NCI-H526 (cell line): ENCODE results near the gene BCL3.
"Not testable (repeated sequence)": the region's sequence is repeated elsewhere in the genome, so short reads cannot be mapped to it uniquely, and the experiment has no call there.

ENCODE experiments used
- DNase-seq, 2 experiments: peaks; one replicate each; lab custom pipeline; 2025; lab: John Stamatoyannopoulos, UW

The BCL3 gene

DNA sequence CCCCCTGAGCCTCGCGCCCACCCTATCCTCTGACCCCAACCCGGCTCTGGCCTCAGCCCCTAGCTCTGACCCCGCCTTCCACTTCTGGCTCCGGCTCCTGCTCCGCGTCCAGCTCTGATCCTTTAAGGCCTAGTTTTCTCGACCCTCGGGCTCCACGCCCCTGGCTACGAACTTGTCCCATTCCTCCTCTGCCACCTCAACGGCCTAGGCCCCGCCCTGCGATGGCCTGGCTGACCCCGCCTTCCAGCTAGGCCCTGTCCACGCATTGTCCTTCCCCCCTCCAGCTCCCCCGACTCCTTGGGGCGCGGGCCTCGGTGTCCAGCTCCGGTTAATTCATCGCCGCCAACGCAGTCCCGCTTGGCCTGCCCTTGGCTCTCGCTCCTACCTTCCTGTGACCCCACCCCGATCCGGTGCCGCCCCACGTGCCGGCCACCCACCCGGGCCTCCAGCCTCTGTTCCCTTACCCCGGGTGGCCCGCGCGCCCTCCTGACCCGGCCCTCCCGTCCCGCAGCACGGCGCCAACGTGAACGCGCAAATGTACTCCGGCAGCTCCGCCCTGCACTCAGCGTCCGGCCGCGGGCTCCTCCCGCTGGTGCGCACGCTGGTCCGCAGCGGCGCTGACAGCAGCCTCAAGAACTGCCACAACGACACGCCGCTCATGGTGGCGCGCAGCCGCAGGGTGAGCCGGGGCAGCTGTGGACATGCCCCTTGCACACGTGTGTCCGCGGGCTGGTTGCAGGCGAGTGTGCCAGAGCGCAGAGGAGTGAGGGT lies 9.4 kb downstream of the BCL3 start:
- DNase-seq = peak; percentile 18 to 87

DNA sequence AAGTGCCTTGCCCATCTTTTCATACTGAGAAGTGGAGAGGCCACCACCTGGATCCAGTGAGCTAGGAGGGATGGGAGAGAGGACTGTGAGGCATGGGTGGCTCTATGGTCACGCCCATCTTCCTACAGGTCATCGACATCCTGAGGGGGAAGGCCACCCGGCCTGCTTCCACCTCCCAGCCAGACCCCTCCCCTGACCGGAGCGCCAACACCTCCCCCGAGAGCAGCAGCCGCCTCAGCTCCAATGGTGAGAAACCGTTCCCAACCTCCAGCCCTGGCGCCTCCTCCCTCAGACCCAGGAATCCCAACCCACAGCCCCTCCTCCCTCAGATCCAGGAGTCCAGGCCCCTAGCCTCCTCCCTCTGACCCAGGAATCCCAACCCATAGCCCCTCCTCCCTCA lies 10.1 kb downstream of the BCL3 start:
- no peak for DNase-seq

- no peak for DNase-seq
Observed at GRCh38 chr19:44759083-44759804, 10.7 kb downstream of the BCL3 start.

GRCh38 chr19:44762038-44762437 lies 13.5 kb downstream of the BCL3 start:
- no peak for DNase-seq

- DNase-seq = no peak
Observed at GRCh38 chr19:44765033-44765948, 16.8 kb downstream of the BCL3 start.

DNA sequence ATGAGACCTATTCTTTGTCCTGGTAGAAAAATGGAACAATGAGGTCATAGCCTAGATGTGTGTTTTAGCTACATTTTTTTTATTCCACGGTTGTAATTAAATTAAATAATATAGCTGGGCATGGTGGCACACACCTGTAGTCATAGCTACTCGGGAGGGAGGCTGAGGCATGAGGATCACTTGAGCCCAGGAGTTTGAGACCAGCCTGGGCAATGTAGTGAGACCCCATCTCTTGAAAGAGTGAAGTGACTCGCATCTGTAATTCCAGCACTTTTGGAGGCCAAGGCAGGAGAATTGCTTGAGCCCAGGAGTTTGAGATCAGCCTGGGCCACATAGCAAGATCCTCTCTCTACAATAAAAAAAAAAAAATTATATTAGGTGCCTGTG lies 17.4 kb downstream of the BCL3 start:
- no peak for DNase-seq

DNA sequence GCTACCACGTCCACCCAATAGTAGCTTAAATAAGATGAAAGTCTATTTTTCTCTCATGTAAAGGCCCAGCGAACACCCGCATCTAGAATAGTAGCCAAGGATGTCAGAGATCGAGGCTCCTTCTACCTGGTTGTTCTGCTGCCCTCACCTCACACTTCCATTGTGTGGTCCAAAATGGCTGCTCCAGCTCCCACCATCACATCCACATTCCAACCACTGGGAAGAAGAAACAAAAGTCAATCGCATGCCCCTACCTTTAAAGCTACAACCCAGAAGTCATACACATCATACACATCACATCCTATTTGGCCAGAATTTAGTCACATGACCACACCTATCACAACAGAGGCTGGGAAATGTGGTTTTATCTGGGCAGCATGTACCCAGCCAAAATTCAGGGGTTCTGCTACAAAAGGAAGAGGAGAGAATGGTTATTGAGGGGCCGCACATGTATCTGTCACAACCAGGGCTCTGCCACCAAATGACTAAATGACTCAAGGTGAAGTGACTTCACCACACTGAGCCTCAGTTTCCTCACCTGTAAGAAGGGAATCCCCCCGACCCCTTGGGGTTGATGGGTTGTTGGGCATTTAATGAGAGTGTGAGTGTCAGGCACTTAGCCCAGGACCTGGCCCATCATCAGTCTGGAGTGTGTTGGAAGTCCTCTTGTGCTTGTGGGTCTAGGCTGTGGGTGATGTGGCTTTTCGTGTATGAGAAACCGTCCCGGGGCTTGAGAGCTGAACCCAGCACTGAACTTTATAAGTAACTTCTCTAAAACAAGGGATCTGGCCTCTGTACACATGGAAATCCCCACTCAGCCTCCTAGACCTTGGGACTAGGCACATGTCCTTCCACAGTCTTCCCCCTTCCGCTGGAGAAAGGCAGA lies 19.0 kb downstream of the BCL3 start:
- no peak for DNase-seq

DNA sequence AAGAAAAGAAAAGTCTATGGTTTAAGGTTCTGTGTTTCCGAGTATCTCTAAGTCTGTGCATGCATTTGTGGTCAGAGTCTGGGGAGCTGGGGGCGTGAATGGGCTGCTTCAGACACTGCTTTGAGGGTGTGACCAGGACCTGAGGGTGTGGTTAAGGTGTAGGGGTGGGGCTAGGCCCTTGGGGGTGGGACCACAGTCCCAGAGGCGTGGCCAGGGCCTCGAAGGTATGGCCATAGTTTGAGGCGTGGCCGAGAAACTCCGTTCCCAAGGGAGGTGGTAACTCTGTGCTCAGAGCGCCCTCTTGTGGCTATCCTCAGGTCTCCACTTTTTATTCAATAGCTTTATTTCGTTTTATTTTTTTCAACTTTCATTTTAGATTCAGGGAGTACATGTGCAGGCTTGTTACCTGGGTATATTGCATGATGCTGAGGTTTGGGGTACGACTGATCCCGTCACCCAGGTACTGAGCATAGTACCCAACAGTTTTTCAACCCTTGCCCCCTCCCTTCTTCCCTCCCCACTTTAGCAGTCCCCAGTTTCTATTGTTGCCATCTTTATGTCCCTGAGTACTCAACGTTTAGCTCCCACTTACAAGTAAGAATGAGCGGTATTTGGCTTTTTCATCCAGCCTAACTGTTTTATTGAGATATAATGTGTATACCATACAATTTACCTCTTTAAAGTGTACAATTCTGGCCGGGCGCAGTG lies 22.2 kb downstream of the BCL3 start:
- DNase-seq = peak; percentile 79 to 97

- not testable (repeated sequence) for DNase-seq
Observed at GRCh38 chr19:44772144-44772543, 23.6 kb downstream of the BCL3 start.

DNA sequence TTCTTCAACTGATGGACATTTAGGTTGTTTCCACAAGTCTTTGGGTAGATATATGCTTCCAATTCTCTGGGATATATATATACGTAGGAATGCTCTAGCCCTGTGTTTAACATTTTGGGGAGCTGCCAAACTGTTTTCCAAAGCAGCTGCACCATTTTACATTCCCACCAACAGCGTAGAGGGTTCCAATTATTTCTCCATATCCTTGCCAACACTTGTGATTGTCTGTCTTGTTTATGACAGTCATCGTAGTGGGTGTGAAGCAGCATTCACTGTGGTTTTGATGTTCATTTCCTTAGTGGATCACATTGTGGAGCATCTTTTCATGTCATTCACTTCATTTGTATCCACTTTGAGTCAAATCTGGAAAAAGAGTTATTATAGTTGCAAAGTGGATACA lies 24.5 kb downstream of the BCL3 start:
- DNase-seq = no peak

- no peak for DNase-seq
Observed at GRCh38 chr19:44775676-44776240, 27.2 kb downstream of the BCL3 start.

DNA sequence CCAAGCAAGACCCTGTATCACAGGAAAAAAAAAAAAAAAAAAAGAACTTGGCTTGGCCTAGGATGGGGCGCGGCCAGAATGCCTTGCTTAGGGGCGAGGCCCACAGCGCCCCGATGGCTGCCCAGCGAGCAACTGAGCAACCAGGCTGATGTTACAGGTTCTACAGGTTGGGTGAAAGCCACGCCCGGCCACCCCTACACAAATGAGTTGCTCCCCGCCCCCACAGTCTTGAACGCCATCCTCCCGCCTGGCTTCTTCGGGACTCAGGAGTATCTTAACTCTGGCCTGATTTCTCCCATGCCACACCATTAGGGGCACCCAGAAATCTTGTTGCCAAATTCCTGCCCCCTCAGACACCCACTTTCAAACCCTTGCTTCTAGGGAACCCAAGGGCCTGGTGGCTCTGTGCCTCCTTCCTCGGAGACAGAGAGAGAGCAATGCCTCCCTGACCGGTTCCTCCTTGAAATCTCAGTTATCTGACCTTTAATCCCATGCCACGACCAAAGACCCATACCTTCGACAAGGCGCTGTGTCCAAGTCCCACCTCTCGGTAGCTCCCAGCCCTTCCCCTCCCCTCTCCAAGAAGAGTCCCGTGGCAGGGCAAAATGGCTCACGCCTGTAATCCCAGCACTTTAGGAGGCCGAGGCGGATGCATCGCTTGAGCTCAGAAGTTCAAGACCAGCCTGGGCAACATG lies 28.0 kb downstream of the BCL3 start:
- DNase-seq = peak in 1 of 2 experiments; percentile 17

DNA sequence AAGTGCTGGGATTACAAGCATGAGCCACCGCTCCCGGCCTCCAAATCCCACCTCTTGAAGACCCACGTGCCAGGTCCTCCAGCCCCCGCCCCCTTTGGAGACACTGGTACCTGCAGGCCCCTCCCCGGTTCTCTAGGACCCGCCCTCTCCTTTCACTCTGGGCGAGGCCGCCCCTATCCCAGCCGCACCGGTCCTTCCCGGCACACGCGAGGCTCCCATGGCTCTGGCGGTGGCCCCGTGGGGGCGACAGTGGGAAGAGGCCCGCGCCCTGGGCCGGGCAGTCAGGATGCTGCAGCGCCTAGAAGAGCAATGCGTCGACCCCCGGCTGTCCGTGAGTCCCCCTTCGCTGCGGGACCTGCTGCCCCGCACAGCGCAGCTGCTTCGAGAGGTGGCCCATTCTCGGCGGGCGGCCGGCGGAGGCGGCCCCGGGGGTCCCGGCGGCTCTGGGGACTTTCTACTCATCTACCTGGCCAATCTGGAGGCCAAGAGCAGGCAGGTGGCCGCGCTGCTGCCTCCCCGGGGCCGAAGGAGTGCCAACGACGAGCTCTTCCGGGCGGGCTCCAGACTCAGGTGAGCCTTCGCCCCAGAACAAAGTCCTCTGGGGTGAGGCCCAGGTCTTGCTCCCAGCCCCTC lies 29.3 kb downstream of the BCL3 start, which contains the start of gene CBLC:
Gene CBLC, plus strand, starts transcription at position 176 of the 633 bp plus-strand sequence. Its CDS starts 42 bp downstream, at position 218.
- DNase-seq = peak; percentile 87 to 96

- DNase-seq = no peak
Observed at GRCh38 chr19:44779150-44779549, 30.6 kb downstream of the BCL3 start.

GRCh38 chr19:44781694-44782093 lies 33.2 kb downstream of the BCL3 start:
- DNase-seq = not testable (repeated sequence)

- DNase-seq = no peak
Observed at GRCh38 chr19:44782729-44783128, 34.2 kb downstream of the BCL3 start.

- no peak for DNase-seq
Observed at GRCh38 chr19:44783545-44783944, 35.0 kb downstream of the BCL3 start.

GRCh38 chr19:44785271-44785670 lies 36.8 kb downstream of the BCL3 start:
- DNase-seq = no peak

- DNase-seq = no peak
Observed at GRCh38 chr19:44785993-44786392, 37.5 kb downstream of the BCL3 start.
